Measurements from ENCODE around the gene CGB7.
"Not testable (repeated sequence)": the region's sequence is repeated elsewhere in the genome, so short reads cannot be mapped to it uniquely, and the experiment has no call there.

DNA sequence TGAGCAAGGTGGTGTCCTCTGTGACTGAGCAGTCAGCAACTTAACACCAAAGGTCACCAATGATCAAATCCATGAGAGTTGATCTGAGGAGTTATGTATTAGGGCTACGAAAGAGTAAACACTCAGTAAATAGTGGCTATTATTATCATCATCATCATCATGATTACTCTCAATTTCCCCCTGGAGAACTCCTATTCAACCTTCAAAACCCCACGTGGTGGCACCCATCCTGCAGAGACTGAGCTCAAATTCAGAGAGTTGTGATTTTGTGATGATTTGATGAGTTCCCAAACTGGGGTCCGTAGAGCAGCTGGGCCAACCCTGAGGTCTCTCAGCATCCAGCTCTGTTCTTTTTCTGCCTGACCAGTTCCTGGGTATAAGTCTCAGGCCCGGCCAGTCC is 7.7 kb downstream of the CGB7 start:
- TF ChIP-seq, protein P1, sequence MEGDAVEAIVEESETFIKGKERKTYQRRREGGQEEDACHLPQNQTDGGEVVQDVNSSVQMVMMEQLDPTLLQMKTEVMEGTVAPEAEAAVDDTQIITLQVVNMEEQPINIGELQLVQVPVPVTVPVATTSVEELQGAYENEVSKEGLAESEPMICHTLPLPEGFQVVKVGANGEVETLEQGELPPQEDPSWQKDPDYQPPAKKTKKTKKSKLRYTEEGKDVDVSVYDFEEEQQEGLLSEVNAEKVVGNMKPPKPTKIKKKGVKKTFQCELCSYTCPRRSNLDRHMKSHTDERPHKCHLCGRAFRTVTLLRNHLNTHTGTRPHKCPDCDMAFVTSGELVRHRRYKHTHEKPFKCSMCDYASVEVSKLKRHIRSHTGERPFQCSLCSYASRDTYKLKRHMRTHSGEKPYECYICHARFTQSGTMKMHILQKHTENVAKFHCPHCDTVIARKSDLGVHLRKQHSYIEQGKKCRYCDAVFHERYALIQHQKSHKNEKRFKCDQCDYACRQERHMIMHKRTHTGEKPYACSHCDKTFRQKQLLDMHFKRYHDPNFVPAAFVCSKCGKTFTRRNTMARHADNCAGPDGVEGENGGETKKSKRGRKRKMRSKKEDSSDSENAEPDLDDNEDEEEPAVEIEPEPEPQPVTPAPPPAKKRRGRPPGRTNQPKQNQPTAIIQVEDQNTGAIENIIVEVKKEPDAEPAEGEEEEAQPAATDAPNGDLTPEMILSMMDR (IDR thresholded peaks at IDR 0.05) = not testable (repeated sequence)
- TF ChIP-seq EZH2phosphoT487, EZH2 (IDR thresholded peaks at IDR 0.05): not testable (repeated sequence)

Measured in neural progenitor cell (in vitro differentiated cells).